GM19240 (cell line): ENCODE measurements around the gene PSG3.
"Not testable (repeated sequence)": the region's sequence is repeated elsewhere in the genome, so short reads cannot be mapped to it uniquely, and the experiment has no call there.

ENCODE experiments used
- DNase-seq: peaks from one replicate; pipeline ENCODE4 v3.0.0; 2011; ENCODE audit warnings: low spot score; ENCODE audit not compliant: insufficient read length

Gene PSG3

DNA sequence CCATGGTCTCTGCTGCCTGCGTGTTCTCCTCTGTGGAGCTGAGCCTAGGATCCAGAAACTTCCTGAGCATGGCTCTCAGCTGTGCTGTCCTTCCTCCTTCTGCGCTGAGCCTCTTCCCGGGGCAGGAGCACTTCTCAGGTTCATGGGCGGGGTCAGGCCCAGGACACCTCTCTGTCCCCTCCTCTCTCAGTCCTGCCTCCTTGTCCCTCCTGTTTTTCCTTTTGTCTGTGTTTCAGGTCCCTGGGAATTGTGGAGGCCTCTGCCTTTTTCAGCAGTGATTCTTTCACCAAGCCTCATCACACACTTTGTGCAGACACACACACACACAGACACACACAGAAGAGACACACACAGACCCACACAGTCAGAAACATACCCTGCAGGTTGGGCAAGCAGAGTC is at the start of gene PSG3:
Gene PSG3 (minus strand): TSS at position 101 of the 400 bp plus-strand sequence. CDS start 97 bp downstream, at position 4.
- DNase-seq: not testable (repeated sequence)

DNA sequence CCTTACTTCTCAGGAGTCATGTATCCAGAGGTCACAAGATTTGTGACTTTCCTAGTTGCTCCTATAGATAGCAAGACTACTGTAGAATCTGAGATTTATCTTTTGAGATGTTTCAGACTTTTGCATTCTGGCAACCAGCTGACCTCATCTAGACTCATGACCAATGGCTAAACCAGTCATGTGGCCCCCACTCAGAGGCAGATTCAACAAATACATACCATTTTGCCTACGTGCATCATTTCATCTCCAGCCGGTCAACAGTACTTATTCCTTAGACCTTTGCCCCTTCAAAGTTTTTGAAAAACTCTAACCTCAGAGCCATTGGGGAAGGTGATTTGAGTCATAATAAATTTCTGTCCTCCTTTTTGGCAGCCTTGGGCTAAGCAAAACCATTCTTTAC is 48.5 kb upstream of the PSG3 start:
- DNase-seq: not testable (repeated sequence)

DNA sequence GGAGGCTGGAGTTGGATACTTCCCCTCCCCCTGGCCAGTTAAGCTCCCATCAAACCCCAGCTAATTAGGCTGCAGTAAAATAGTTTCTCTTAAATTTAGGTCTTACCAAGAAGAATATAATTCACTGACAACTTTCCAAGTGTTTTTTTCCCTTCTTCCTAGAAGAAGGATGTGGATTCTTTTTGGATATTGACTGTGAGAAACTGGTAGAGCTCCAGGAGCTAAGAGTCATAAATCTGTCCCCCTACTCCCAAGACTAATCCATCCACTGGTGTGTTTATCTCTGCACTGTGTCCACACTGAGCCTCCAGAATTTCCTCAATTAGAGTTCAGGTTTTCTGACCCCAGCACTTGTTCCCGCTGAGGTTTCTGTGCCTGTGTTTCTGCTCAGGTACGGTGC is 47.5 kb upstream of the PSG3 start:
- DNase-seq: not testable (repeated sequence)

DNA sequence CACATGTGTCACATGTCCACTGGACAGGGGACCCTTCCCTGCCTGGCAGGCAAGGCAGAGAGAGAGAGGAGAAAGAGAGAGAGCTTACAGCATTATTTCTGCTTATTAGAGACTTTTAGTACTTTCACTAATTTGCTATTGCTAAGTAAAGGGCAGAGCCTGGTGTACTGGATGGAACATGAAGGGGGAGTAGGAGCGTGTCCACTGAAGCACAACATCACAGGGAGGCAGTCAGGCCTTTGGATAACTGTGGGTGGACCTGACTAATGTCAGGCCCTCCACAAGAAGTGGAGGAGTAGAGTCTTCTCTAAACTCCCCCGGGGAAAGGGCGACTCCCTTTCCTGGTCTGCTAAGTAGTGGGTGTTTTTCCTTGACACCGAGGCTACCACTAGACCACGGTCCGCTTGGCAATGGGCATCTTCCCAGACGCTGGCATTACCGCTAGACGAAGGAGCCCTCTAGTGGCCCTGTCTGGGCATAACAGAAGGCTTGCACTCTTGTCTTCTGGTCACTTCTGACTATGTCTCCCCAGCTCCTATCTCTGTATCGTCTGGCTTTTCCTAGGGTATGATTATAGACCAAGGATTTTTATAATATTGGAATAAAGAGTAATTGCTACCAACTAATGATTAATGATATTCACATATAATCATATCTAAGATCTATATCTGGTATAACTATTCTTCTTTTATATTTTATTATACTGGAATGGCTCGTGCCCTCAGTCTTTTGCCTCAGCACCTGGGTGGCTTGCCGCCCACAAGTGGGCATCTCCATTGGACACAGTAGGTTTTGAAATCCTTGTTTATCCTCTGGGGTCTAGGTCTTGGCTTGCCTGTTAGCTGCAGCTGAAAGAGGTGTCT is 36.7 kb upstream of the PSG3 start:
- DNase-seq: not testable (repeated sequence)

GRCh38 chr19:42774510-42775158 is 34.4 kb upstream of the PSG3 start:
- DNase-seq: not testable (repeated sequence)

GRCh38 chr19:42767319-42767718 is 27.0 kb upstream of the PSG3 start:
- not testable (repeated sequence) for DNase-seq

DNA sequence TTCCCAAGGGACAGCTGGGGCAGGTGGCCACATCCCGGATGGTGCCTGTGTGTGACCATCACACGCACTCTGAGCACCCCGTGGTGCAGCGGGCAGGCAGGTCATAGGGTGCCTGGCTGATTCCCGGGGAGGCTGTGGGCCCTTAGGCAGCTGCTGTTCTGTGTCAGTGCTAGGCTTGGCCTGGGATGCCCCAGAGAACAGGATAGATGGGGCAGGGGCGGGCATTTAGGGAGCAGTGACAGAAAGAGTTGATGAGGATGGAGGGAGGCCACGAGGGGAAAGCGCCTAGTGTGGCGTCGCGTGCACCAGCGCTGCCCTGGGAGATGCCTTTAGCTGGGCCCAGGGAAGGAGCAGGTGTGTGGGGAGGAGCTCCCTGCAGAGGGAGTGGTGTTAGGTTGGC is 26.6 kb upstream of the PSG3 start:
- not testable (repeated sequence) for DNase-seq

DNA sequence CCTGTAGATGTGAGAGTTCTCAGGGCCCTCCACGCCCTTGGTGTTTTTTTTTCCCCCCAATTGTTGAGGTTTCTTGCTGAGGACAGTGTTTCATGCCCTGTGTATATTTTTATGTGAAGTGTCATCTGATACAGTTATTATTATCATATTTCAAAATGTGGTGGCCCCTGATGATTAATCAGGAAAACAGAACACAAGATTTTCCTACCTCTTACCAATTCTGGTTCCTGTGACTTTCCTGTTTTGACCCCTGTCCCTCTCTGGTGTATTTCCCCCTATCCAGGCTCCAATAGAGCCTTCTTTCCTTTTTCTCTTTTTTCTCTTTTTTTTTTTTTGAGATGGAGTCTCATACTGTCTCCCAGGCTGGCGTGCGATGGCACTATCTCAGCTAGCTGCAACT is 24.6 kb upstream of the PSG3 start:
- DNase-seq: no peak

- DNase-seq: no peak
Measured at GRCh38 chr19:42762789-42763188, 22.5 kb upstream of the PSG3 start.

GRCh38 chr19:42761924-42762295 is 21.6 kb upstream of the PSG3 start:
- DNase-seq: not testable (repeated sequence)

DNA sequence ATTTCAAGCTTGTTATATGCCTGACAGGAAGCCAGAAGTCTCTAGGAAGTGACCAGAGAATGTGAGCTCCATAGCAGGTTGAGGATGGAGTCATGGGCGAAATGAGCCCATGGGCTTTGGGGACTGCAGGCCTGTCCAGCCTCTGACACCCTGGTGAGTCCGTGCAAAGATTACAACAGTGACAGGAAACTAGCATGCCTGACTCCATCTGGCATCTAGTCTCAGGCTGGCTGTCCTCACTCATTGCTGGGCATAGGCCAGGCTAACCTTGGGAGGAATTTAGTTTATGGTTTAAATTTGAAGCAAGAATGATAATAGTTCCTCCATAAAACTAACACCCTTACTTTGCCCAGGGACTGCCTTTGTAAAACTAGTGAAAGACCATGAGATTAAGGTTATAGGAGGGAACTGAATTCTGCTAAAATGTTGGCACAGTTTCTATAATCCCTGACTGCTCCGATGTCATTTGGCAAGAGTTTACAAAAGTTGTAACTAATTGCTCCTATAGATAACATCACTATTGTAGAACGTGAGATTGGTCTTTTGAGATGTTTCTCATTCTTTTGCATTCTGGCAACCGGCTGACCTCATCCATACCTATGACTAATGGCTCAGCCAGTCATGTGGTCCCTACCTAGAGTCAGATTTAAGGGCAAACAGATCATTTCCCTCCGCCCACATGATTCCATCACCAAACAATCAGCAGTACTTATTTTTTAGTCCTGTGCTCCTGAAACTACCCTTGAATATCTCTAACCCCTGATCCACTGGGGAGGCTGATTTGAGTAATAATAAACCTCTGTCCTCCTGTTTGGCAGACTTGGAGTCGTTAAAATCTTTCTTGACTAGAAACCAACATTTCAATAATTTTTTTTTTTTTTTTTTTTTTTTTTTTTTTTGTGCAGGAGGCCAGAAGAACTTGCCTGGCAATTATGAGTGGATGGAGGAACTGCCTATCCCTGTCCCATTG is 21.0 kb upstream of the PSG3 start:
- DNase-seq: not testable (repeated sequence)

- not testable (repeated sequence) for DNase-seq
Measured at GRCh38 chr19:42758667-42759066, 18.4 kb upstream of the PSG3 start.

DNA sequence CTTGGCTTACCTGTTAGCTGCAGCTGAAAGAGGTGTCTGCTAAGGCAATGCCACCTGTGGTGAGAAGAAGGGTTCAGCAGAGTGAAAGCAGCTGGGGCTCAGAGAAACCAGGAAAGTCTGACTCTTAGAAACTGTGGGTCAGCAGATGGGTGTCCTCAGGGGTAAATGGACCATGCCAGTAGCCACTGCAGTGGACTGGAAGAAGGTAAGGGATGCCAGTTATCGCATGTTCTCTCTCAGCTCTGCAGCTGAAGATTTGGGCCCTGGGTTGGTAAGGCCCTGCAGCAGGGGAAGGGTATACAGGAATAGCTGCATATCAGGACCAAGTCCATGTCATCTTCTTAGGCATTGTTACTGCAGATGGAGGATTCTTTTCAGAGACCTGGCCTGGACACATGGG is 12.0 kb upstream of the PSG3 start:
- DNase-seq: not testable (repeated sequence)

GRCh38 chr19:42741726-42742607 is 1.7 kb upstream of the PSG3 start:
- DNase-seq: not testable (repeated sequence)

- DNase-seq: not testable (repeated sequence)
Measured at GRCh38 chr19:42737581-42738011, 2.7 kb downstream of the PSG3 start.

GRCh38 chr19:42728341-42728740 is 11.9 kb downstream of the PSG3 start:
- DNase-seq: not testable (repeated sequence)

- not testable (repeated sequence) for DNase-seq
Measured at GRCh38 chr19:42714000-42714399, 26.3 kb downstream of the PSG3 start.

DNA sequence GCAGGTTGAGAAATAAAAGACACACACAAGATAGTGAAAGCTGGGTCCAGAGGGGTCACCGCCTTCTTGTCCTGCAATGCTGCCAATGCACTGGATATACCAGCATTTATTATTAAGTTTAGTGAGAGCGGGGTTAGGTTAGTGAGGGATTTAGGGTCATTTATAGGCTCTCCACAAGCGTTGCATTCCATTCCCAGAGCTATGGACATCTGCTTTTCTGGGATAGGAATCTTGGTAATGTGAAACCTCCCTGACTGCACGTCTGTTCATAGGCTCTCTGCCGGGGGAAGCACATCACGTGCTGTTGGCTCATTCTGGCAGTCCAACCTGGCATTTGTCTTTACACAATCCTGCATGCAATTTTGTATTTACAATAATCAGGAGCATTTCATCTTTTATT is 27.5 kb downstream of the PSG3 start:
- not testable (repeated sequence) for DNase-seq

- DNase-seq: not testable (repeated sequence)
Measured at GRCh38 chr19:42710986-42711385, 29.3 kb downstream of the PSG3 start.

GRCh38 chr19:42697884-42698283 is 42.4 kb downstream of the PSG3 start:
- DNase-seq: no peak
